ENCODE results near the gene GALT. TPM values are rescaled to one million over a fixed set of nuclear protein-coding genes. Genes with fewer than 3 reads are reported as not detected.
A peak's percentile ranks its signal among the peaks of the same experiment; 100 is the strongest.

Gene GALT
- total RNA-seq, 2 donors from 2014 or later, result 61.6 to 67.2 TPM

- ATAC-seq (replicated peaks in 1 of 2) (no peak), DNase-seq (no peak)
- Mint-ChIP-seq H3K9me3 (no peaks in the 10 kb centered on the region), H3K27ac (peak overlapping the region; percentile 11), H3K27me3 (ENCODE audit: low read depth) (no peaks in the 10 kb centered on the region), H3K4me1 (ENCODE audit: low read depth) (peaks cover 39% of the 10 kb centered on the region), H3K36me3 (ENCODE audit: insufficient read depth in 2 of 2) (peaks cover 3 to 7% of the 10 kb centered on the region in 2 donors), H3K4me3 (peak overlapping the region; percentile 7 to 92)
Measured at GRCh38 chr9:34648673-34649072, 2.2 kb downstream of the GALT start.

- DNase-seq (no peak), ATAC-seq (replicated peaks in 1 of 2) (no peak)
- Mint-ChIP-seq H3K27ac (no peak overlapping the region), H3K4me3 (no peak overlapping the region), H3K27me3 (ENCODE audit: low read depth) (no peaks in the 10 kb centered on the region), H3K36me3 (ENCODE audit: insufficient read depth in 2 of 2) (peaks cover 3 to 7% of the 10 kb centered on the region in 2 donors), H3K4me1 (ENCODE audit: low read depth) (peaks cover 38% of the 10 kb centered on the region), H3K9me3 (no peaks in the 10 kb centered on the region)
Measured at GRCh38 chr9:34650816-34651215, 4.3 kb downstream of the GALT start.

DNA sequence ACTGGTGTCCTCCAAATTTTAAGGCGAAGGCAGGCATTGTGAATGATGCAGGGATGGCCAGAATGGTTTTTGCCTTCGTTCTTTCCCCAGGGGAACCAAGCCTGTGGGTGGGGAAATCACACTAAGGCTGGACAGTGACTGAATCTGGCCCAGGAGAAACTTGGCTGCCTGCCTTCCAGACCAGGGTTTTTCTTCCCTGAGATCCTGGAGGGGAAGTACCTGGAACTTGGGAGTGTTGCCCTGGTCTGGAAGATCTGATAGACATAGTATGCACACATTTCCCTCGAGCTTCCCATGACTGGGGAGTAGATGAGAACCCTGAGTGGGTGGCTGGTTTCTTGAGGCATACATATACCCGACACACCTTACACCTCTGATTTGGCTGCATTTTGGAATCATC lies 4.8 kb downstream of the GALT start:
- DNase-seq (no peak), ATAC-seq (replicated peaks in 1 of 2) (no peak)
- H3K27me3 Mint-ChIP-seq (ENCODE audit: low read depth), result no peaks in the 10 kb centered on the region
- H3K4me3 Mint-ChIP-seq, result no peak overlapping the region
- peaks cover 33% of the 10 kb centered on the region for H3K4me1 Mint-ChIP-seq (ENCODE audit: low read depth)
- H3K9me3 Mint-ChIP-seq, result no peaks in the 10 kb centered on the region
- peaks cover 3 to 7% of the 10 kb centered on the region in 2 donors for H3K36me3 Mint-ChIP-seq (ENCODE audit: insufficient read depth in 2 of 2)
- H3K27ac Mint-ChIP-seq, result no peak overlapping the region

- Mint-ChIP-seq H3K27ac (peak within 1 kb of the TSS; percentile 3), H3K4me3 (peak within 1 kb of the TSS; percentile 33 to 55), H3K4me1 (ENCODE audit: low read depth) (peaks cover 32% of the 10 kb centered on the region), H3K27me3 (ENCODE audit: low read depth) (no peaks in the 10 kb centered on the region), H3K36me3 (ENCODE audit: insufficient read depth in 2 of 2) (peaks cover 3 to 7% of the 10 kb centered on the region in 2 donors), H3K9me3 (no peaks in the 10 kb centered on the region)
- ATAC-seq (replicated peaks in 1 of 2), result peak; percentile 88 to 91
- peak; percentile 63 to 70 for DNase-seq
Measured at GRCh38 chr9:34651876-34652601, 5.6 kb downstream of the GALT start, which contains the start of gene IL11RA. Gene IL11RA (plus strand): TSS chr9:34652185. CDS start chr9:34655218, 3,033 bp downstream.

DNA sequence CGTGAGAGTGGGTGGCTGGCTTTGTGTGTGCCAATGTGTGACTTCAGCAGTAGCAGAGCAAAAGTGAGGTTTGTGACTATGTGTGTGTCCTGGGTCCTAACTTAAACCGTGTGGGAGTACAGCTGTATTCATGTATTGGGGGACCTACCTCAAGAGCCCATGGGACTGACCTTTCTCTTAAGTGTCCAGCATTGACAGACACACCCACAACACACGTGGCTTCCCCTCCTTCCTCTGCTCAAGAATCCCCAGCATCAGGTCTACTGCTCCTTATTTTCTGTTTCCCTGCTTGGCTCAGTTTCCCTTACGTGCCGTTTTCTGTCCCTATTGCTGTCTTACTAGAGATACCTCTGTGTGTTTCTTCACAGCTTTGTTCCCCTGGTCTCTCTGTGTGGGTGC lies 6.1 kb downstream of the GALT start:
- no peaks in the 10 kb centered on the region for H3K27me3 Mint-ChIP-seq (ENCODE audit: low read depth)
- no peak for DNase-seq
- H3K9me3 Mint-ChIP-seq, result no peaks in the 10 kb centered on the region
- peaks cover 27% of the 10 kb centered on the region for H3K4me1 Mint-ChIP-seq (ENCODE audit: low read depth)
- H3K27ac Mint-ChIP-seq, result no peak overlapping the region
- no peak for ATAC-seq (replicated peaks in 1 of 2)
- H3K4me3 Mint-ChIP-seq, result peak overlapping the region in 1 of 2 donors; percentile 55
- peaks cover 2 to 7% of the 10 kb centered on the region in 2 donors for H3K36me3 Mint-ChIP-seq (ENCODE audit: insufficient read depth in 2 of 2)

DNA sequence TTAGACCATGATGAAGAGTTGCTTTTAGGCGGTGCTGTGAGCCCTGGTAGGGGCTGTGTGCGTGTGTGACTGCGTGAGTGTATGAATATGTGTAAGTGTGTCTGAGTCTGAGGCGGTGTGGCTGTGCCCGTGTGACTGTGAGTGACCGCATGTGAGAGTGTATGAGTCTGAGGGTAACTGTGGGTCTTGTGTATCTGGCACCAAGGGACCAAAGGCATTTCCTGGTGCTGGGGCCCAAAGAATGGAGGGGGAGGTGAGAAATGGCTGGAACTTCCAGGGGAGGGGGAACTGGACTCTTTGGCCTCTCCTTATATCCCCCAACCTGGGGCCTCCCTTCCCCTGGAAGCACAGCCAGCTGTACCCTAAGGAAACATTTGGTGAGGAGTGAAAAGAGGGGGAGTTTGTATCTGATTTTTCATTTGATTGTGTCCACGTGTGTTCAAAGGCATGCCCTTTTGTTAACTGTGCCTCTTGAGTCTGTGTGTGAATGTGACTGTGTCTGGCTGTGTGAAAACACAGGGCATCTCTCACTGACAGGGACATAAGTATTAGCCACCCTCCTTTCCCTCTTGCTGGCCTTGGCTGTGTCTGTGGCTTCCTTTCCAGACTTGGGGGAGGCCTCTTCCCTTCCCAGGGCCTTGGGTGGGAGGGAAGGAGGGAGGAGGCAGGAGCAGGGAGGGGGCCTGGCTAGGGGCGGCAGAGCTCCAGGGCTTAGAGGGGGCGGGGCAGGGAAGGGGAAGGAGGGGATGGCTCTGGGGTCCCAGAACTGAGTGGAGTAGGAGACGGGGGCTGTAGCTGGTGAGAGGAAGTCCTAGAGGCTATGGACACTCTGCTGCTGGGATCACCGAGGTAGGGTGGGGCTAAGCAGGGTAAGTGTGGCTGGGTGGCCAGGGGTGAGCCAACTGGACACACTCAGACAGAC lies 6.9 kb downstream of the GALT start:
- ATAC-seq (replicated peaks in 1 of 2), result no peak
- Mint-ChIP-seq H3K36me3 (ENCODE audit: insufficient read depth in 2 of 2) (peaks cover 2 to 7% of the 10 kb centered on the region in 2 donors), H3K4me3 (no peak overlapping the region), H3K4me1 (ENCODE audit: low read depth) (peaks cover 19% of the 10 kb centered on the region), H3K27ac (no peak overlapping the region), H3K27me3 (ENCODE audit: low read depth) (no peaks in the 10 kb centered on the region), H3K9me3 (no peaks in the 10 kb centered on the region)
- no peak for DNase-seq

DNA sequence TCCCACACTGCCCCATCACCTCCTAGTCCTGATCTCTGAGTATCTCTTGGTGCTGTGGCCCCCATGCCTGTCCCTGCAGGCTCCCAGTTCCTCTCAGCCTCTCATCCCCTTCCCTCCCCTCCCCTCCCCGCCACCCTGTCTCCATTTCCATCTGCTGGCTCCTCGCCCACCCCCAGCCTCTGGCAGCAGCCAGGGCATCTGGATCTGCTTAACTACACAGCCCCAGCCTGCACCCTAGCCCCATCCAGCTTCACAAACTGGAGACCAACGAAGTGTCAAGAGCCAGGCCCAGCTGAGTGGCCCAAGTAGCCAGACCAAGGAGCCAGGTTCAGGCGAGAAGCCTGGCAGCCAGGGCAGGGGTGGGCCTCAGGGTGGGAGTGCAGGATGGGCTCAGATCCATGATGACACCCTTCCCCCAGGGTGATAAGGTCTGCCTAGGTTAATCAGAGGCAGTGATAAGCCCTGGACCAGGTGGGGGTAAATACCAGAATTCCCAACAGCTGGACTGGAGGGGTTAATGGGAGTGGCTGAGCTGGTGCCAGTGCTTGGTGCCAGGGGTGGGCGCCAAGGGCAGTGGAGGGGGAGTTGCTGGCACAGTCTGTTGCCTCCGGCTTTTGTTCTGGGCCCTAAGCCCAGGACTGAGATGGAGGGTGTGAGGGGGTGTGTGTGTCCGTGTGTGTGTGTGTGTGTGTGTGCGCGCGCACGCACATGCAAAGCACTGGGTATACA lies 8.0 kb downstream of the GALT start:
- H3K27ac Mint-ChIP-seq, result no peak overlapping the region

GRCh38 chr9:34655394-34655793 lies 8.9 kb downstream of the GALT start:
- no peak for DNase-seq
- no peaks in the 10 kb centered on the region for H3K27me3 Mint-ChIP-seq (ENCODE audit: low read depth)
- ATAC-seq (replicated peaks in 1 of 2), result no peak
- peaks cover 28% of the 10 kb centered on the region for H3K4me1 Mint-ChIP-seq (ENCODE audit: low read depth)
- no peak overlapping the region for H3K27ac Mint-ChIP-seq
- H3K9me3 Mint-ChIP-seq, result no peaks in the 10 kb centered on the region
- H3K36me3 Mint-ChIP-seq (ENCODE audit: insufficient read depth in 2 of 2), result no peaks in the 10 kb centered on the region
- no peak overlapping the region for H3K4me3 Mint-ChIP-seq

More for the DNA sequence above, 8.0 kb downstream of the GALT start:
- no peaks in the 10 kb centered on the region for H3K27me3 Mint-ChIP-seq (ENCODE audit: low read depth)
- DNase-seq (no peak), ATAC-seq (replicated peaks in 1 of 2) (no peak)
- peaks cover 26% of the 10 kb centered on the region for H3K4me1 Mint-ChIP-seq (ENCODE audit: low read depth)
- H3K36me3 Mint-ChIP-seq (ENCODE audit: insufficient read depth in 2 of 2), result peaks cover 0 to 1% of the 10 kb centered on the region in 2 donors
- no peaks in the 10 kb centered on the region for H3K9me3 Mint-ChIP-seq
- H3K4me3 Mint-ChIP-seq, result no peak overlapping the region

DNA sequence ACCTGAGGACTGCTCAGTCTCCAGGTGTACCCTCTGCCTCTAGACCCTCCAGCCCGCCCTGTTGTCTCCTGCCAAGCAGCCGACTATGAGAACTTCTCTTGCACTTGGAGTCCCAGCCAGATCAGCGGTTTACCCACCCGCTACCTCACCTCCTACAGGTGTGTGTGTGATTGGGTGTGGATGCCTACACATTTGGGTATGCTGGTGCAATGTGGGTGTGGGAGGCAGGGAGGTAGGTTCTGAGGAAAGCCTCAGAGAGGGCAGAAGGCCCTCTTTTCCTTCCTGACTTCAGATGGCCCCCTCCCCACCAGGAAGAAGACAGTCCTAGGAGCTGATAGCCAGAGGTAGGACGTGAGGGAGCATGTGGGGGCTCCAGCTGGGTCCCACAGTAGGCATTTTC lies 10.5 kb downstream of the GALT start:
- no peaks in the 10 kb centered on the region for H3K36me3 Mint-ChIP-seq (ENCODE audit: insufficient read depth in 2 of 2)
- no peaks in the 10 kb centered on the region for H3K9me3 Mint-ChIP-seq
- no peak overlapping the region for H3K27ac Mint-ChIP-seq
- peaks cover 24% of the 10 kb centered on the region for H3K4me1 Mint-ChIP-seq (ENCODE audit: low read depth)
- no peak for DNase-seq
- no peaks in the 10 kb centered on the region for H3K27me3 Mint-ChIP-seq (ENCODE audit: low read depth)
- ATAC-seq (replicated peaks in 1 of 2), result no peak
- H3K4me3 Mint-ChIP-seq, result no peak overlapping the region

DNA sequence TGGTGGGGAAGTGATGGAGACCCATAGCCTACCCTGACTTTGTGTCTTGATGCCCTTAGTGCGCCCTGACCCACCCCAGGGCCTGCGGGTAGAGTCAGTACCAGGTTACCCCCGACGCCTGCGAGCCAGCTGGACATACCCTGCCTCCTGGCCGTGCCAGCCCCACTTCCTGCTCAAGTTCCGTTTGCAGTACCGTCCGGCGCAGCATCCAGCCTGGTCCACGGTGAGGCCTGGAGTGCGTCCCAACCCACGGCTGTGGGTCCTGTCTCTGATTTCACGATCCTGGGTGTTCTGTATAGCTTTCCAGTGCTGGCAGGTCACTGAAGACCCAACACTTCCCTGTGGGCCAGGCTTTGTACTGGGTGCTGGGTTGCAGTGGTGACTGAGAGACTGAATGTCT lies 12.0 kb downstream of the GALT start:
- H3K27ac Mint-ChIP-seq, result no peak overlapping the region
- H3K27me3 Mint-ChIP-seq (ENCODE audit: low read depth), result no peaks in the 10 kb centered on the region
- no peak for ATAC-seq (replicated peaks in 1 of 2)
- no peak overlapping the region for H3K4me3 Mint-ChIP-seq
- no peaks in the 10 kb centered on the region for H3K9me3 Mint-ChIP-seq
- DNase-seq, result no peak
- H3K4me1 Mint-ChIP-seq (ENCODE audit: low read depth), result peaks cover 23% of the 10 kb centered on the region
- H3K36me3 Mint-ChIP-seq (ENCODE audit: insufficient read depth in 2 of 2), result no peaks in the 10 kb centered on the region

DNA sequence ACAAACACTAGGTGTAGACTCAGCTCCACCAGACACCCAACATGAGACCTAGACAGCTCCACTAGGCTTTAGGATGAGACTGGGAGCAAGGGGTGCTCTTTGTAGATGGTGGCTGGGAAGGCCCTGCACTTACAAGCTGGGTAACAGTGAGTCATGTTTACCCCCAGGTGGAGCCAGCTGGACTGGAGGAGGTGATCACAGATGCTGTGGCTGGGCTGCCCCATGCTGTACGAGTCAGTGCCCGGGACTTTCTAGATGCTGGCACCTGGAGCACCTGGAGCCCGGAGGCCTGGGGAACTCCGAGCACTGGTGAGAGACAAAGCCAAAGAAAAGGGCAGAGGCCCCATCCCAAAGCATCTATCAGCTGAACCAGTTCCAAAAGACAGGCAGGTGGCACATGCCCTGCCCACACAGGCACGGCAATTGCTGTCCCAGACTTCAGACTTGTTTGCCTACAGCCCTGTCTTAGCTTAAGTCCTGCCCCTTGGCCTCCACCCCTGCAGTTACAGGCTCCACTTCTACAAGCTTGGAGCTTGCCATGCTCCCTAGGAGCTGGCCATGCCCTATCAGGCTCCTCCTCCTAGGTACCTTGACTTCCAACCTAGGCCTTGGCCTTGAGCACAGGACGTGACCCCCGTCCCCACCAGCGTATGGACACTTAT lies 13.2 kb downstream of the GALT start:
- H3K4me1 Mint-ChIP-seq (ENCODE audit: low read depth), result peaks cover 36% of the 10 kb centered on the region
- no peak overlapping the region for H3K4me3 Mint-ChIP-seq
- H3K36me3 Mint-ChIP-seq (ENCODE audit: insufficient read depth in 2 of 2), result no peaks in the 10 kb centered on the region
- DNase-seq (no peak), ATAC-seq (replicated peaks in 1 of 2) (no peak)
- no peaks in the 10 kb centered on the region for H3K27me3 Mint-ChIP-seq (ENCODE audit: low read depth)
- no peak overlapping the region for H3K27ac Mint-ChIP-seq
- no peaks in the 10 kb centered on the region for H3K9me3 Mint-ChIP-seq

DNA sequence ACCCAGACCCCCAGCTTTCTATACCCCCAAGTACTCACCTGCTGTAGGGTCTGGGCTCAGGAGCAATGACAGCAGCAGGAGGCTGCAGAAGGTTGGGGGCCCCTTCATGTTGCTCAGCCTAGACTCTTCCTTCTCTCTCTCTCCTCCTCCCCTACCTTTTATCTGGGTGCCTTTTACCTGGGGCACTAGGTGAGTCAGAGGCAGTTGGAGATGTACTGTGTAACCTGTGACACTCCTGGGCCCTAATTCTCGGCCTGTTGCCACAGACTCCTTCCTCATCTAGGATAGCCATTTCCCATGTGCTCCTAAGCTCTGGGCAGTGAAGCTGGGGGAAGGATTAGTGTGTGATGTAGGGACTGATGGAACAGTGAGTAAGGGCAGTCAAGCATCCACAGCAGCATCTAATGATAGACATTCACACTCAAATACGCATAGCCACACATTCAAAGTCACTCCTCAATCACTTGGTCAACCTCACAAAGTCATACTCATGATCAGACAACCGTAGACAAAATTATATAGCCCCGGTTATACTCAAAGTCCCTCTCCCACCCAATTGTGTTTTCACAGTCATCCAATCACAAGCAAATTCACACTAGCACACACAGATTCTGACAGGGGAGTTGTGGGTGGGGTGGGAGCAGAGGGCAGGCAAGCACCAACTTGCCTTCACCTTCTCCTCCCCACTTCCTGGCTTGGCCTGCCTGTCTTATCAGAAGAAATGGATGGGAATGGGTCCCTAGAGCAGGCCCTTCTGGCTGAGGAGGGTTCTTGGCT lies 16.2 kb downstream of the GALT start, which contains the start of gene CCL27:
TSS of gene CCL27 (minus strand) at position 132 of the 777 bp plus-strand sequence. CDS start at position 108, 24 bp downstream.
- peaks cover 46% of the 10 kb centered on the region for H3K4me1 Mint-ChIP-seq (ENCODE audit: low read depth)
- H3K9me3 Mint-ChIP-seq, result no peaks in the 10 kb centered on the region
- no peak for DNase-seq
- H3K27ac Mint-ChIP-seq, result no peak within 1 kb of the TSS
- H3K4me3 Mint-ChIP-seq, result peak within 1 kb of the TSS in 1 of 2 donors; percentile 19
- H3K27me3 Mint-ChIP-seq (ENCODE audit: low read depth), result no peaks in the 10 kb centered on the region
- ATAC-seq (replicated peaks in 1 of 2), result no peak
- no peaks in the 10 kb centered on the region for H3K36me3 Mint-ChIP-seq (ENCODE audit: insufficient read depth in 2 of 2)
